Body of pancreas (tissue), 4 donors: ENCODE data around the gene IVL.

ENCODE experiments used
- CTCF ChIP-seq, 7 experiments: fragments of 450-650 bp in 4 of 7; fragments of 200-600 bp in 3 of 7; sonication (generic) in 3 of 7; IDR thresholded peaks; one replicate each; pipeline ENCODE4 v1.5.1; 2016 to 2019; ENCODE audit warnings: antibody characterized with exemption in 7 of 7
- POLR2A ChIP-seq, 3 donors: fragments of 450-650 bp; IDR thresholded peaks; one replicate each; pipeline ENCODE4 v1.6.1; 2016; ENCODE audit warnings: antibody characterized with exemption in 3 of 3, mild to moderate bottlenecking in 2 of 3

- TF ChIP-seq CTCF (IDR thresholded peaks at IDR 0.05): no peak
- no peak for TF ChIP-seq POLR2A (IDR thresholded peaks at IDR 0.05)
Measured at GRCh38 chr1:152919071-152919470, 10.7 kb downstream of the IVL start.
